GM18499 (cell line): ENCODE results near the gene SAMD4A.
"Not testable (repeated sequence)": the region's sequence is repeated elsewhere in the genome, so short reads cannot be mapped to it uniquely, and the experiment has no call there.

Experiments used
- ATAC-seq: cut with Tn5 transposase; IDR thresholded peaks from one replicate; pipeline ENCODE4 v1.9.1; 2021; ENCODE audit warnings: moderate number of reproducible peaks; ENCODE audit not compliant: insufficient read depth, unreplicated experiment

SAMD4A gene

DNA sequence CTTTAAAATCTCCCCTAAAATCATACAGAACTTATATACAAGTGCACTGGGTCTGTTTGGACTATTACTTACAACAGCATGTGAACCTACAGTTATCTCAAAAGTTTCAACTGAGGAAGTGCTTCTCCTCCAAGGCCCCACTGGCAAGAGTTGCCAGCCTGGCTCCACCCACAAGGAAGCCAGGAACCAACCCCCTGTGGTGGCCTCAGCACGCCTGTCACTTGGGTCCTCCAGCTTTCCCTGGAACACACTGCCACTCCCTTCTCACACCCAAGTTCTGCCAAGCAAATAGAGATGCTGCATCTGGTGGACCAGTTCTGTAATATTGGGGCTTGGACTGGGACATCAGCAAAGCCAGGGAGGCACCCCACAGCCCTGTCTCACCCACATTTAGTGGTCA, 220.3 kb downstream of the SAMD4A start:
- no peak for ATAC-seq

GRCh38 chr14:54788701-54789100, 221.8 kb downstream of the SAMD4A start:
- ATAC-seq, result no peak

- no peak for ATAC-seq
Observed at GRCh38 chr14:54789166-54789565, 222.2 kb downstream of the SAMD4A start.

DNA sequence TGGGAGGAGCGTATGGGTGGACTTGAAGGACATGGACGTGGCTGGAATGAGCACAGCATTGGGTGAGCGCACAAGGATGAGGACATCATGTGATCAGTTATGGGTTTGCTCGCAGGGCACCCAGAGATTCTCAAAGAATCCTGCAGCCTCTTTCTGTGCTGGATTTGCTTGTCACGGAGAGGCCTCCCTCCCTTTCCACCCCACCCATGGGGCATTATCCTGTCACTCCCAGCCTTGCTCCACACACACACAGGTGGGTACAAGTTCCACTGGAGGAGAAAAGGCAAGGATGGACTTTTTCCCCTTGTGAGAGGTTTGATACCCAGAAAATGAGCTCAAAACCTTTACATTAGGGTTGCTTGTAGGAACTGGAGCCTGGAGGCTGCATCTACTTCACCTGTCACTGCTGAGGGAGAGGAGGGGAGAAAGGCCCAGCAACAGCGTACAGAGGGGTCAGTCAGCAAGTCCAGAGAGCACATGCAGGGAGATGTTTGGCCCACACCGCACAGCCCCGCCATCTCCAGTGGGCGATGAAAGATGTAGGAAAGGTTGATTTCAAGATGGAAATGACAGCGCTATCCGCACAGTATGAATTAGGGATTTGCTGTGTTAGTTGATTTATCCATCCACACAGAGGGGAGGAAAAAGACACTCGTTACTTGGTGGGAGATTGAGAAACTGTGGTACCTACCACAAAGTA, 223.0 kb downstream of the SAMD4A start:
- no peak for ATAC-seq

- ATAC-seq, result no peak
Observed at GRCh38 chr14:54791001-54791400, 224.1 kb downstream of the SAMD4A start.

DNA sequence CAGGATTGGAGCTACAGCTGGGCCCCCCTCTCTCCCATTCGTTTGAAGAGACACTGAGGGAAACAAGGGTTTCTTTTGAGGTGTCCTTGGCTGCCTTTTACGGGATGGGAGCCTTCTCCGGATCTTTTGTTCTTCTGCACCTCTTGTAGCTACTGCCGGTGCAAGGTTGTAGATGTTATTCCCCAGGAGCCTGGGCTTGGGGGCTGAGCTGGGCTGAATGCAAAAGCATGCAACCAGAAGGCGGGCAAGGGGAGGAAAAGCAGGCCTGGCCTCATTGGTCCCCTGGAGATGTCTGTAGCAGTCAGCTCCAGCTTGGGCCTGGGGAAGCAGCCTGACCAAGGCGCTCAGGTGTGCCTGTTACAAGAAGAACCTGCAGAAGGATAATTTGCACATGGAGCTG, 225.4 kb downstream of the SAMD4A start:
- ATAC-seq, result no peak

DNA sequence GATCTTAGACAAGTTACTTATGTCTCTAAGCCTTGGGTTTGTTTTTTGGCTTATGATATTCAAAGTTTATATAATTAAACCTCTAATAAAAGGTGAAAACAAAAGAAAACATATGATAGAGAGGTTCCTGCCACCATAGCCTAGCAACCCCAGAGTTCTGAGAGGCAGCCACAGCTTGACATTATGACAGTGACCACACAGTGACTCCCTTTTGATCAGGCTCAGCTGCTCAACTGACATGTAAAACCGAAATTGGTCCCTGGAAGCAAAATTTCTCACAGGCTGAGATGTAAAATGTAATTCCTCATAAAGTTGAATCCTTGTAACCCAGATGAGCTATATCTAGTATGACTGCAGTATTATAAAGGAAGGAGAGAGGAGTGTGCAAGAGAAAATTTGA, 227.2 kb downstream of the SAMD4A start:
- no peak for ATAC-seq

GRCh38 chr14:54794796-54795195, 227.9 kb downstream of the SAMD4A start:
- no peak for ATAC-seq

- ATAC-seq, result no peak
Observed at GRCh38 chr14:54796961-54797360, 230.0 kb downstream of the SAMD4A start.

DNA sequence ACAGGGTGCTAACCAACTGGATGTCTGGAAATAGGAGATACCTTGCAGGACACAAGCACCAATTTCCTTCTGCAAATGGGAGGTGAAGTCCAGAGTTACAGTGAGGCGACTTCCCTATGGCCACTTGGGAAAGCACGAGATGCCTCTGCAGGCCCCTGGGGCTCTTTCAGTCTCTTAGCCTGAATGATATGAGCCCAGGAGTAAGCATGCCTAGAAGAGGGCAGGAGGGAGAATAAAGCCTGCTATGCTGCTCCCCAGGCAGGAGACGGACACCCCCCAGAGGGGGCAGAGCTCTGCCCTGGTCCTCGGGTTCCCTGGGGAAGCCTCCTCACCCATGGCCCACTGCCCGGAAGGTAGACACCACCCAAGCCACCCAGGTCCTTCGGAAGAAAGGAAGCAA, 230.6 kb downstream of the SAMD4A start:
- ATAC-seq, result no peak

DNA sequence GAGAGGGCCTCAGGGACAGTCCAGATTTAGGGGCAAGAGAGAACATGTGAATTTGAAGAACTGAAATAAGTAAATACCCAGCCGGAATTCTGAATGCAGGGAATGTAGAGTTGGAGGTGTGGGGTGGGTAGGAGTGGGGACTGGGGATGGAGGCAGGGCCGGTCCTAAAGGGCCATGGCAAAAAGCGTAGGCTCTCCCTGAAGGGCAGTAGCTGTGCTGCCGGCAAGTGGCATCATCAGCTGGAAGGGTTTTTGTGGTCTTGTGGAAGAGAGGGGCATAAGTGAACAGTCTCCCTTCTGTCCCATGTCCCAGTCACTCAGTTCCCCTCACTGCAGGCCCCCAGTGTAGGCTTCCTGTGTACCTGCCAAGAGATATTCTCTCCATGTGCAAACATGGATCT, 231.1 kb downstream of the SAMD4A start:
- no peak for ATAC-seq

DNA sequence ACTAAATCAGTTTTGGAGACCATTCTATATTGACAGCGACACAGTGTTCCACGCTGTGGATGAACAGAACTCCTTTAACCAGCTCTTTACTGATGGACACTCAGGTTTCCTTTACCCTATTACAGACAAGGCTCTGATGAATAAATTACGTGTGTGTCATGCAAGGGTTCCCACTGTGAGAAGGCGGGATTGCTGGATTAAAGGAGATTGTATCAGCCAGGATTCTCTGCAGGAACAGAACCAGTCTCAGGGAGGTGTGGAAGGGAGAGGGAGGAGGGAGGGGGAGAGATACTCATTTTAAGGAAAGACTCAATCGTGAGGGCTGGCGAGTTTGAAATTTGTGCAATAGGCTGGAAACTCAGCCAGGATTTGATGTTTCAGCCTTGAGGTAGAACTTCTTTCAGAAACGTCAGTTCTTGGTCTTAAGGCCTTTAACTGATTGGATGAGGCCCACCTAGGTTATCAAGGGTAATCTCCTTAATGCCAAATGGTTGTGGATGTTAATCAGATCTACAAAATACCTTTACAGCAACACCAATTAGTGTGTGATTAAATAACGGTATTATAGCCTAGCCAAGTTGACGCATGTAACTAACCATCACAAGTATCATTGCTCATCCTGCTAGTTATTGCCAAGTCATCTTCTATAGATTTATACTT, 231.7 kb downstream of the SAMD4A start:
- no peak for ATAC-seq

DNA sequence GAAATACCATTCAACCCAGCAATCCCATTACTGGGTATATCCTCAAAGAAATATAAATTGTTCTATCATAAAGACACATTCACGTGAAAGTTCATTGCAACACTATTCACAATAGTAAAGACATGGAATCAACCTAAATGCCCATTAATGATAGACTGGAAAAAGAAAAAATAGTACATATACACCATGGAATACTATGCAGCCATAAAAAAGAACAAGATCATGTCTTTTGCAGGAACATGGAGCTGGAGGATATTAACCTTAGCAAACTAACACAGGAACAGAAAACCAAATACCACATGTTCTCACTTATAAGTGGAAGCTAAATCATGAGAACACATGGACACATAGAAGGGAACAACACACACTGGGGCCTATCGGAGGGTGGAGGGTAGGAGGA, 234.6 kb downstream of the SAMD4A start:
- ATAC-seq, result not testable (repeated sequence)

- no peak for ATAC-seq
Observed at GRCh38 chr14:54803396-54803795, 236.5 kb downstream of the SAMD4A start.

GRCh38 chr14:54803926-54804537, 237.1 kb downstream of the SAMD4A start:
- ATAC-seq, result no peak

DNA sequence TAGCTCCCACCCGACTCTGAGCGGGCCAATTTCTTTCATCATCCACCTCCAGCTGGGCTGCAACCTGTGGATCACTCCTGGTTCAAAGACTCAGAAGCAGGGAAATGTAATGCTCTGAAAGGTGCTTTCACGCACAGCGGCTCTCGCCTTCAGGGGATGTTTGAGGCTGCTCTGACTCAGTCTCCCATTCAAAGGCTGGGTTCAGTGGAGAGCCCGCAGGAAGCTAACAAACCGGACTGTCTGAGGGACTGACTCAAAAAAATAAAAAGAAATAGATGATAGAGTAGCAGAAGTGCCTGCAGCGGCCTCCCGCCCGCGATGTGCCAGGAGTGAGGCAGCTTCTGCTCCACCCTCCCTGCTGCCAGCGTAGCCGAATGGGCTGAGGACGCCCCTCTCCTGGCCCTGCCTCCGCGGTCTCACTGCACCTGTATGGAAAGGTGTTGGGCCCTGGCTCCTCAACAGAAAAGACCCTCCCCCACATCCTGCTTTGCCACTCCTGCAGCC, 237.7 kb downstream of the SAMD4A start:
- ATAC-seq, result no peak

GRCh38 chr14:54805070-54805444, 238.1 kb downstream of the SAMD4A start:
- ATAC-seq, result no peak

GRCh38 chr14:54805445-54806322, 238.8 kb downstream of the SAMD4A start:
- peak; percentile 60 for ATAC-seq

DNA sequence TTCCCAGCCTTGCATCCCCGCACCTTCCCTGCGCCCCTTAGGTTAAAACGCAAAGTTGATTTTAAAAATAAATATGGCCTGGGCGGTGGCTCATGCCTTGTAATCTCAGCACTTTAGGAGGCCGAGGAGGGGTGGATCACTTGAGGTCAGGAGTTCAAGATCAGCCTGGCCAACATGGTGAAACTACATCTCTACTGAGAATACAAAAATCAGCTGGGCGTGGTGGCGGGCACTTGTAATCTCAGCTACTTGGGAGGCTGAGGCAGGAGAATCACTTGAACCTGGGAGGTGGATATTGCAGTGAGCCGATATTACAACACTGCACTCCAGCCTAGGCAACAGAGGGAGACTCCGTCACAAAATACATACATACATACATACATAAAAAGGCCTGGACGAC, 239.7 kb downstream of the SAMD4A start:
- no peak for ATAC-seq

DNA sequence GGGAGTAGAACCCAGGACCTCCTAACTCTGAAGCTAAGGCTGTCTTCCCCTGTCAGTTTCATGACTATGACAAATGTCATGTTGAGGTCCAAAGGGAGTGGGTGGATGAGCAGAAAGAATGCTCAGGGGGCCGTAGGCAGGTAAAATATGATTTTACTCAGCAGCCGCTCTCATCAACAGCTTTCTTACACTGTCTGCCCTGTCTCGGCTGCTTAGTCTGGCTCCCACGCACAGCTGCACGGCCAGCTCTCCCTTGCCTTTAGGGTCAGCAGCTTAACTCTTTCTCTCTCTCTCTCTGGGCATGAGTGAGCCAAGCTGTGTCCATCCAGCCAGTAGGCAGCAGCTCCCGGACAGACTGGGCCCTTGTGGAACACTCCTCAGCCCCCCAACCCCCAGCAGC, 240.5 kb downstream of the SAMD4A start:
- ATAC-seq, result no peak

GRCh38 chr14:54807881-54808280, 241.0 kb downstream of the SAMD4A start:
- no peak for ATAC-seq
